ENCODE results near the gene S100PBP. TPM values are rescaled to one million over a fixed set of nuclear protein-coding genes. Genes with fewer than 3 reads are reported as not detected.
"Not testable (repeated sequence)": the region's sequence is repeated elsewhere in the genome, so short reads cannot be mapped to it uniquely, and the experiment has no call there.

Gene S100PBP
- total RNA-seq, 2 donors from 2014 or later, result 44.3 to 46.1 TPM

DNA sequence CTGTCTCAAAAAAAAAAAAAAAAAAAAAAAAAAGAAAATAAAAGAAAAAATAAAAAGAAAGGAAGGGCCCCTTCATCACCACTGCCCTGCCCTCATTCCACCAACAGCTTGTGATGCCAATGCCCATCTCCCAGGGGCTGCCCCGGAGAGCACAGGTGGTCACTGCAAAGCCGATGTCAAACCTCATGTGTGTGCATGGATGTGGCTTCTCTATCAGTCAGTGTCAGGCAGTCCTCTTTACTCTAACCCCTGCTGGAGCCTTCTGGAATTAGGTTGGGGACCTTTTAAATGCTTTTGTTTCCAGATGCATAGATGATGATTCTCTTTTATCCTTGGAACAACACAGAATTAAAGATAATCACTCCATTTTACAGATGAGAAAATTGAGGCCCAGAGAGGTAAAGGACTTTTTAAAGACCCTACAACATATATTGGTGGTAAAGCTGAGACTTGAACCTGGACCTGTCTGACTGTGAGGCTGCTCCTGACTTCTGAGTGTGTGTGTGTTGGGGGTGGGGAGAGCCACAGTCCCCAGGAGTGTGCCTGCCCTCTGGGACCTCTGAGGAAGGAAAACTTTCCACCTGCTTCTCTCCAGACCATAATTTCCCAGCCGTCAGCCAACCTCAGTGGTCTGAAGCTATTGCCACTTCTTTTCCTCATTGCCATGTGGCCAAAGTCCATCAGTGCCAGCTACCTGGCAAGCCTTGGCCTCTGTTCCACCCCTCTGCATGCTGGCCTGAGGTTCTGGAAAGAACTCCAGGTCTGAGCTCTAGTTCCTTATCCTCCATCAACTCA, 86.7 kb downstream of the S100PBP start:
- no peaks in the 10 kb centered on the region for H3K27me3 ChIP-seq (replicated peaks; ENCODE audit: insufficient read depth)
- no peak overlapping the region for H3K4me3 ChIP-seq
- no peaks in the 10 kb centered on the region for H3K36me3 ChIP-seq
- H3K27ac ChIP-seq, result no peak overlapping the region
- TF ChIP-seq CTCF (IDR thresholded peaks at IDR 0.05), result no peak
- ATAC-seq (ENCODE audit: insufficient number of reproducible peaks, low FRiP score, low read depth) (no peak), DNase-seq (ENCODE audit: low spot score) (no peak)
- H3K9me3 ChIP-seq, result no peaks in the 10 kb centered on the region
- H3K4me1 ChIP-seq (ENCODE audit: control insufficient read depth in 1 of 2, low read depth in 2 of 2), result peaks cover 3 to 11% of the 10 kb centered on the region in 2 donors

DNA sequence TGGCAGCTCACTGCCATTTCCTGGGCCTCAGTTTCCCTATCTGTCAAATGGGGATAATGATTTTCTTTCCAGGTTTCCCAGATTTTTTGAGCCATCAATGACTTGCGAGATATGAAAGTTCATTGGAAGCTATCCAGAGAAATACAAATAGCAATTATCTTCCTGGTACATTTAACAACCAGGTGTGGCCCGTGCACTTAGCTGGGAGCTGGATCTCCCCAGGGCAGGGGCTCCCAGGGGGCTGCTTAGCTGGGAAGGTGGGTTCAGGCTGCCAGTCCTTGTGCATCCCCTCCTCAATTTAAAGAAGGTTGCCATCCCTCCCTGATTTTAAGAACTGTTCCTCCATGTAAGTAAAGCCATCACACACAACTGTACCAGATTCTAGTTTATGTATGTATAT, 87.3 kb downstream of the S100PBP start:
- Histone ChIP-seq H3K4me3 (no peak overlapping the region), H3K4me1 (ENCODE audit: control insufficient read depth in 1 of 2, low read depth in 2 of 2) (peaks cover 3 to 11% of the 10 kb centered on the region in 2 donors), H3K36me3 (no peaks in the 10 kb centered on the region), H3K27ac (no peak overlapping the region), H3K9me3 (no peaks in the 10 kb centered on the region), H3K27me3 (replicated peaks; ENCODE audit: insufficient read depth) (no peaks in the 10 kb centered on the region)
- TF ChIP-seq CTCF (IDR thresholded peaks at IDR 0.05), result no peak
- DNase-seq (ENCODE audit: low spot score) (no peak), ATAC-seq (ENCODE audit: insufficient number of reproducible peaks, low FRiP score, low read depth) (no peak)

- H3K36me3 ChIP-seq; H3K4me3 ChIP-seq; ATAC-seq (ENCODE audit: insufficient number of reproducible peaks, low FRiP score, low read depth); H3K4me1 ChIP-seq (ENCODE audit: control insufficient read depth in 1 of 2, low read depth in 2 of 2); H3K9me3 ChIP-seq; DNase-seq (ENCODE audit: low spot score); H3K27me3 ChIP-seq (replicated peaks; ENCODE audit: insufficient read depth); H3K27ac ChIP-seq: not testable (repeated sequence)
Observed at GRCh38 chr1:32905588-32905987, 88.1 kb downstream of the S100PBP start.

DNA sequence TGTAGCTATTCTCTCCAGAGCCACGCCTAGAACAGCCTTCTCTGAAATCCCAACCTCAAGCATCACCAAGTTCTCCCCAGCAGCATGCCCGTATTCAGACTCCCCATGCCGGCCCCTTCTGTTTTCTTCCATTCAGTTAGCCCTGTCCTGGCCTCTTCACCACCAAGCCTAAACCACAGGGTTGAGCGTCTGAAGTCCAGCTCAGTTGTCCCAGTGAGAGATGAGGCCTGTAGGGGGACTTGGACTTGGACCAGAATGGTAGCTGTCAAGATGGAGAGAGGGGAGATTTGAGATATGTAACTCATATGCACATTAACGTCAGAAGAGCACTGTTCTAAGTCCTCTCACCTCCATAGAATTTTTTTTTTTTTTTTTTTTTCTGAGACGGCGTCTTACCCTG, 89.2 kb downstream of the S100PBP start:
- Histone ChIP-seq H3K27me3 (replicated peaks; ENCODE audit: insufficient read depth) (no peaks in the 10 kb centered on the region), H3K4me3 (no peak overlapping the region), H3K27ac (no peak overlapping the region), H3K9me3 (no peaks in the 10 kb centered on the region), H3K36me3 (no peaks in the 10 kb centered on the region), H3K4me1 (ENCODE audit: control insufficient read depth in 1 of 2, low read depth in 2 of 2) (peaks cover 0 to 1% of the 10 kb centered on the region in 2 donors)
- ATAC-seq (ENCODE audit: insufficient number of reproducible peaks, low FRiP score, low read depth) (no peak), DNase-seq (ENCODE audit: low spot score) (no peak)
- TF ChIP-seq CTCF (IDR thresholded peaks at IDR 0.05), result no peak

DNA sequence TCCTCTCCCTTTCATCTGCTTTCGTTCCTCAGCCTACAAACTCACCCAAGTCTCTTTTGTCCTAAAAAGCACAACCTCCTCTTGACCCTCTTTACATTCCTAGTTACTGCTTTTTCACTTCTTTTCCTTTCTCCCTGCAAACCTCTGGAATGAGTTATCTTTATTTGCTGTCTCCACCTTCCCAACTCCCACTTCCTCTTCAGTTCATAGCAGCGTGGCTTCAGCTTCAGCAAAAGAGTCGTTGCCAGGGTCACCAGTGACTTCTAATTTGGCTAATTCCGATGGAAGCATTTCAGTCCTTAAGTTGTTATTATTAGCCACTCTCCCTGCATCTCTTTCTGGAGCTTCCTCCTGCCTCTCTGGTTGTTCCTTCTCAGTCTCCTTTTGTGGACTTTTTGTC, 90.0 kb downstream of the S100PBP start:
- Histone ChIP-seq H3K4me1 (ENCODE audit: control insufficient read depth in 1 of 2, low read depth in 2 of 2) (no peaks in the 10 kb centered on the region), H3K4me3 (no peak overlapping the region), H3K36me3 (no peaks in the 10 kb centered on the region), H3K27me3 (replicated peaks; ENCODE audit: insufficient read depth) (no peaks in the 10 kb centered on the region), H3K9me3 (no peaks in the 10 kb centered on the region), H3K27ac (no peak overlapping the region)
- ATAC-seq (ENCODE audit: insufficient number of reproducible peaks, low FRiP score, low read depth) (no peak), DNase-seq (ENCODE audit: low spot score) (no peak)
- no peak for TF ChIP-seq CTCF (IDR thresholded peaks at IDR 0.05)

Other genes with a start within 250 kb of the S100PBP start
- gene ZBTB8OS, start 167.1 kb upstream of the S100PBP start, total RNA-seq, result 10 to 100 TPM; 29.8 to 48.2 TPM
- gene RBBP4, start 166.4 kb upstream of the S100PBP start, total RNA-seq, result 10 to 100 TPM; 66.9 to 80.8 TPM
- 100 to 1,000 TPM in 1 of 2 donors, 10 to 100 TPM in 1; 71.5 to 119 TPM for gene SYNC, start 114.9 kb upstream of the S100PBP start, total RNA-seq
- 10 to 100 TPM; 62.5 to 74.9 TPM for gene YARS1, start 295 bp upstream of the S100PBP start, total RNA-seq
- gene FNDC5, start 53.3 kb downstream of the S100PBP start, total RNA-seq, result 10 to 100 TPM in 1 of 2 donors, 1 to 10 TPM in 1; 6.2 to 18.8 TPM
- not detected for gene HPCA, start 68.8 kb downstream of the S100PBP start, total RNA-seq
- gene TMEM54, start 83.7 kb downstream of the S100PBP start, total RNA-seq, result 10 to 100 TPM; 28.1 to 56.6 TPM
- 10 to 100 TPM; 21.9 to 37.2 TPM for gene RNF19B, start 147.2 kb downstream of the S100PBP start, total RNA-seq
- 100 to 1,000 TPM; 106 to 253 TPM for gene AK2, start 219.2 kb downstream of the S100PBP start, total RNA-seq

Measured in thoracic aorta (tissue), 2 donors.